Anterior cingulate cortex (tissue), 58 donors: Measurements from ENCODE around the gene IRS2.
"Not testable (repeated sequence)": the region's sequence is repeated elsewhere in the genome, so short reads cannot be mapped to it uniquely, and the experiment has no call there.

Source experiments
- DNase-seq, 58 donors: peaks; one replicate each; lab custom pipeline; 2025; lab: John Stamatoyannopoulos, UW

The IRS2 gene

DNA sequence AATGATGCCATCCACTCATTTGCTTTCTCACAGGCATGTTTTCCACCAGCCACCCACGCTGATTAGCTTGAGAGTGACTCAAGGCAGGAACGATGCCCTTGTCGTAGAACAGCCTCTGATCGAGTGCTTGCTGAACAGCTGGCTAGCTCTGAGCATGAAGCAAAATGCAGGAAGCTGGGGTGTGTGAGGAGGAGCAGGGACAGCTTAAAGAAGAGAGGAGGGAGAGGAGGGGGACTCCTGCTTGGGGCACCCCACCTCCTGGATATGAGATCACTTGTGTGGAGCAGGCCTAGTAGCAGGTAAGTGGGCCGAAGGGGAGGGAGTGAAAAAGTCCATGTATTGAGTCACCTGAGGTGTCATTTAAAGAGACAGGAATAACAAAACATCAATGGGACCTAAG lies 48.8 kb downstream of the IRS2 start:
- no peak for DNase-seq

DNA sequence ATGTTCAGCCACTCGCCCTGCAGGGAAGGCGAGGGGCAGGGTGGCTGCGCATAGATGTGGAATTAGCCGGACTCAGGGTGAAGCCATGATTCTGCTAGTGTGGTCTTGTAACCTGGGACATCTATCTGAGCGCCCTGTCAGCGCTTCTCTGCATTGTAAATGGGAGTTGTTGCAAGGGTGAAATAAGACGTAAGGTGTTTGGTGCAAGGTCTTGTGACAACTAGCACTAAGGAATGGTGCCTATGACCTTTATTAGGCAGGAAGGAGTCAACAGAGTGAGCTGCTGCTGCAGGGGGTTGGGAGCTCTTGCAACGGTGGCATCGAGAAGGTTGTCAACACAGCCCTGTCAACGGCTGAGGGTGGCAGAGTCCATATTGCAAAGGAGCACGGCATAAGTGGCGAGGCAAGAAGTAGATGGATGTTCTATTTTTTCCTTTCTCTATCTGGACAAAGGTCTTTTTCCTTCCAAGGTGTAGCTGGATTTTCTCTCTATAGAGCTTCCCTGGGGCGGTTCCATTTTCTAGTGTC lies 49.3 kb downstream of the IRS2 start:
- DNase-seq, result no peak

DNA sequence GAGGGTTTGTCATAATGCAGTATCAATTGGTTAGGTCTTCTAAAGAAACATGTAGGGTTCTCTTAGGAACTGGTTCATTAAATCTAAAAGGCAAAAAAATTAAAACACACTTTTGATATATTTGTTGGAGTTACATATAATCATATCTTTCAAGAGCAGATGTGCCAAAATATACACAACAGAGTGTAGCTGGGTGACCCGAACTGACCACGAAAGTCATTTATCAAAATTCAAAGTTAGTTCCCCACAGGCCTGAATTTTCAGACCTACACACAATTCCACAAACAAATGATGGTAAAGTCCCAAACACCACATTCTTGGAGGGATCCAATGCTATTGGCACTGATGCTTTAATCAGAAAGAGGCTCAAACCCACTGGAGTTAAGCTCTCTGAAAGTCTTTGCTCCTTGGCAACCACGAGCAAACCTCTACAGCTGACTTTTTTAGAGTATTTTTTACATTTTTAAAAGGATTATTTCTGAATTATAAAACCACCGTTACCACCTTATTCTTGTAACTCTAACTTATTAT lies 50.9 kb downstream of the IRS2 start:
- DNase-seq, result no peak

DNA sequence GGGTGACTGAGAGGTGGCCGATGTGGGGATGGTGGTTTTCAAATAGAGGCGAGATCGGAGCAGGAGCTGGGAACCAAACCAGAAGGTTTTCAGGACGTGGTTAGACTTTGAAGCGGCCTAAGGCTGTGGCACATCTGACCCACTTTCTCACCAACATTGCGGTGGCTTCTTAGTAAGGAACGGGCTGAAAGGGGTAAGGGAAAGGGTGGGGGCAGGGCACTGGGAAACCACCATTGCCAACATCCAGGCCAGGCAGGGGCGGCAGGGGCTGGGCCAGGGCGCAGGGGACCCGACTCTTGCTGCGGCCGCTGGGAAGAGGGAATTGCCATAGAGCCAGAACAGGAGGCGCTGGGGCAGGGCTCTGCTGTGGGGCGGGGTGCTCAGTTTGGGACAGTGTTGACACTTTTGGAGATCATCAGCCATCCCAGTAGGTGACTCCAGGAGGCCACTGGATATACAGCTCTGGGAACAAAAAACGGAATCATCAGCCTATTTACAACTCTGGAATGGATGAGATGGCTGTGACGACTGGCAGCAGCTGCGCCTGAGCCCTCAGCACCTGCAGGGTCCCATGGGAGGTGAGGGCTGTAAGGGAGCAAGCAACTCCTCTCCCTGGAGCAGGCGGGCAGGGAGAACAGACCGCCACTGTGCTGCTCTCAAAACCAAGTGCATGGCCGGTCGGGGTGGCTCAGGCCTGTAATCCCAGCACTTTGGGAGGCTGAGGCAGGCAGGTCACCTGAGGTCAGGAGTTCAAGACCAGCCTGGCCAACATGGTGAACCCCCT lies 52.2 kb downstream of the IRS2 start:
- peak in 13 of 58 donors; percentile 8 to 60 (median 28) for DNase-seq

DNA sequence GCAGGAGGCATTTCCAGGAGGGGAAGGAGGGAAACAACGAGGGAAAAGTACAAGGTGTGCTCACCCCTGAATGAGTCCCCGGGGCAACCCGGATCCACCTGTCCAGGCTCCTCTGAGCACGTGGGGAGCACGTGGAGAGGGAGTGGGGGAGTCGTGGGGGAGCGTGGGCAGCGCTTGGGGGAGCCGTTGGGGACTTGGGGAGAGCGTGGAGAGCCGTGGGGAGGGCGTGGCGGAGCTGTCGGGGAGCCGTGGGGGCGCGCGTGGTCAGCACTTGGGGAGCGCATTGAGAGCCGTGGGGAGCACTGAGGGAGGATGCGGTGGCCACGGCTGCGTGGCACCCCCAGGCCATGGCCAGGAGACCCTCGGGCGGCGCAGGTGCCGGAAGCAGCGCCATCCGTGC lies 52.8 kb downstream of the IRS2 start:
- DNase-seq, result no peak

DNA sequence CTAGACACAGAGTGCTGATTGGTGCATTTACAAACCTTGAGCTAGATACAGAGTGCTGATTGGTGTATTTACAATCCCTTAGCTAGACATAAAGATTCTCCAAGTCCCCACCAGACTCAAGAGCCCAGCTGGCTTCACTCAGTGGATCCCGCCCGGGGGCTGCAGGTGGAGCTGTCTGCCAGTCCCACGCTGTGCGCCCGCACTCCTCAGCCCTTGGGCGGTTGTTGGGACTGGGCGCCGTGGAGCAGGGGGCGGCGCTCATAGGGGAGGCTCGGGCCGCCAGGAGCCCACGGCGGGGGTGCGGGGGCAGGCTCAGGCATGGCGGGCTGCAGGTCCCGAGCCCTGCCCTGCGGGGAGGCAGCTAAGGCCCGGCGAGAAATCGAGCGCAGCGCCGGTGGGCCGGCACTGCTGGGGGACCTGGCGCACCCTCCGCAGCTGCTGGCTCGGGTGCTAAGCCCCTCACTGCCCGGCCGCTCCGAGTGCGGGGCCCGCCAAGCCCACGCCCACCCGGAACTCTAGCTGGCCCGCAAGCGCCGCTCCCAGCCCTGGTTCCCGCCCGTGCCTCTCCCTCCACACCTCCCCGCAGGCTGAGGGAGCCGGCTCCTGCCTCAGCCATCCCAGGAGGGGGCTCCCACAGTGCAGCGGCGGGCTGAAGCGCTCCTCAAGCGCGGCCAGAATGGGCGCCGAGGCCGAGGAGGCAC lies 53.8 kb downstream of the IRS2 start:
- DNase-seq, result not testable (repeated sequence)

DNA sequence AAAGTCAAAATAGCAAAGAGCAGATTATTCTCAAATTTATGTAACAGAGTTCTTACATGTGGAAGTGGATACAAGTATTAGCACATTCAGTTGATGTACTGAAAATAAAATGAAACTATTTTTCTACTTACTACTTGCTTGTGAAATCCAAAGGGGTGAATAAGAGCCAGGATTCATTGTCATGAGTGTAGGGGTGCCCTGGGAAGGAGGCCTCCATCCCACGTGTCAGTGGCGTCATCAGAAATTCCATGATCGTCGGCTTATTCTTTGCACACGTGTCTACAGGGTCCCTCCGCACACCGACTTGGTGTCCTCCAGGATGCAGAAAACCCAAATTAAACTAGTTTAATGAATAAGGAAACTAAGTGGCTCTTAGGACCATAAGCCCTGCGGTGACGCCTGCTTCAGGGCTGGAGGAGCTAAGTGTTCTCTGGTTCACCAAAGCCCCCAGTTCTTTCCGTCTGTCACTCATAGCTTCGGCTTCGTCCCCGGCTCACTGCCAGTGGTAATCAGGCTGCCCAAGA lies 55.5 kb downstream of the IRS2 start:
- DNase-seq, result no peak

DNA sequence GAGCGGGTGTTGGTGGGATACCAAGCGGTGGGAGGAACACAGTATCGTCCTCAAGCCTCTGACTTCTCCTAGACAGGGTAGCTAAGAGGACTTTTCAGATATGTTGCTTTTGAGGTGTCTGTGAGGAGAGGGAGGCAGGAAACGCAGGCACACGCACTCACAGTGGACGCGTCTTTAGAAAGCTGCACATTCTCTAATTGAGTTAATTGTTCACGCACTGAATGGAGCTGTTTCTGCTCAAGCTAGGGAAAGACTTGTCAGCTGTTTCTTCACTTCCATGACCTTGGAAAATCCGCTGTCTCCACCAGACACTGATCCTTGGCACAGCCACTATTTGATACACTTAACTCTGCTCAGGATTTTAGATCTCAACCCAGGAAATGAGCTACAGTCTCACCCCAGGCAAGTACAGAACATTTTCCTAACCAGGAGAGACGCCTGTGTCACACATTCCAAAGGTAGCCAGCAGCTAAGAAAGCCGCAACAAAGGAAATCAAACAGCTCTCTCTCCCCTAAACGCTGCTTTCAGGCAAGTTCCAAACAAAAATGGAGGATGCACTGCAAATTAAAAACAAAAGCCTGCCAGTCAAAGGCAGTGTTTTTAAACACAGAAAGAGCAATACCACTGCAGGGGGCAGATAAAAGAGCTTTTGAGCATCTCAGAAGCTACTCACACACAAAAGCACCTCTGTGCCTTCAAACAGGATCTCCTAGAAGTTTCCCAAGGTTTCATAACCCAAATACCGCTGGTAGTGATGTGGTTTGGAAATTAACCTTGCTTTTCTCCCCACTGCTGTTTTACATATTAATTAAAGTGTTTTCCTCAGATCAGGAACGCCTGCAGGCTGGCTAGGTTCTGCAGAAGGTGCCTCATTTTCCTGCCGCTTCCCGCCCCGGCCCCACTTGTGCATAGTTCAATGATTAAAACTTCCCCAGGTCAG lies 57.3 kb downstream of the IRS2 start:
- no peak for DNase-seq

DNA sequence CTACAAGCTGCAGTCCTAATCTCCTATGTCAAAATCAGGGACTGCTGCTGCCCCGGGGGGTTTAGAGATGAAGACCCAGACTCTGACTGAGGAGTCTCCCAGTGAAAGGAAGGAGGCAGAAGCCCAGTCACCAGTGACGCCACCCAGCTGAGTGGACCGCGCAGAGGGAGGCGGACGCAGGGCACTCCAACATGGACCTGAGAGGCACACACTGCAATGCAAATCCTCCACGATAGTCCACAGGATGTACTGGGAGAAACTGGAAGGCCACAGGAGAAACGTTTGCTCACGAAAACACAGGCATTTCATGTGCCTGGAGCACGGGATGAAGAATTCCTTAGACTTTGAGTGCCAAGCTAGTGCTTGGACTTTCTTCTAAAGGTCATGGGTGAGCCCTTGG lies 58.3 kb downstream of the IRS2 start:
- no peak for DNase-seq

DNA sequence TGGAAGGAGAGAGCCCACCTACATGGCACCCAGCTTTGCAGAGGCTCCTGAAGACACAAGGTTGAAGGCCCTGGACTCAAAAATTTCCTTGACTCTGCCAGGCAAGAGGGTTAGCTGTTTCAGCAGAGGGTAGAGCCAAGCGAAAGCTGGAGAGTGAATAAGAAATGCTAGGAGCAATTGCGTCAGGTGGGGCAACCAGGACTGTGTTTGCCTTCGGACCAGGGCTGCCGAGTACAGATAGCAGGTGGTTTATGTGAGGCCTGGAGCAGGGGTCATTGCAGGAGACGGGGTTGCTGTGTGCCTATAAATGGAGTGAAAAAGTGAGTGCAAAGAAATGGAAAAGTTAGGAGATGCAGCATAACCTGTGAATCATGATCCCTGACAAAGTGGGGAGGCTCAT lies 59.1 kb downstream of the IRS2 start:
- DNase-seq, result no peak

DNA sequence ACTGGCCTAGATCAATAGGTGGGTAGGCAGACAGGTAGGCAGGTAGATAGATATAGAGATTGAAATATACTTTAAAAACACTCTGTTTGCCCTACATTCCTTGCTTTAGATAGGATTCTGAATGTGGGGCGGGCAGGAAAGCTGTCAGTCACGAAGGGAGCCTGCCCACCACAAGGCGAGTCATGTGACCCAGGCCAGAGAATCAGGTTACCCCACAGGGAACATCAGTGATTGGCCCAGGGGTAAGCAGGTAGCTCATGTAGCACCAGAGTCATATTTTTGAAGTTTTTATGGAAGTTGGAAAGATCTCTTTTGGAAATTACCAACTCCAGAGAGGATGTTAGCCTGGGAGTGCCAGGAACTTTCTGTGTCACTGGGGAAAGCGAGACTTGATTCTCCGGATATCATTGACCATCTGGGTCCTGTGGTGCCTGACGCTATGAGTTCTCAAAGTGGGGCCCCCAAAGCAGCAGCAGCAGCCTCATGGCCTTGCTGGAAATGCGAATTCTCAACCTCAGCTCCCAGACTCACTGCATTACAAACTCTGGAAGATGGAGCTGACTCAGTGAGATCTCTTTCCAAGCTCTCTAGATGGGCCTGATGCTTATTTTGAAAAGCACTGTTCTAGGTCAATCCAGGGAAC lies 60.3 kb downstream of the IRS2 start:
- DNase-seq, result no peak

DNA sequence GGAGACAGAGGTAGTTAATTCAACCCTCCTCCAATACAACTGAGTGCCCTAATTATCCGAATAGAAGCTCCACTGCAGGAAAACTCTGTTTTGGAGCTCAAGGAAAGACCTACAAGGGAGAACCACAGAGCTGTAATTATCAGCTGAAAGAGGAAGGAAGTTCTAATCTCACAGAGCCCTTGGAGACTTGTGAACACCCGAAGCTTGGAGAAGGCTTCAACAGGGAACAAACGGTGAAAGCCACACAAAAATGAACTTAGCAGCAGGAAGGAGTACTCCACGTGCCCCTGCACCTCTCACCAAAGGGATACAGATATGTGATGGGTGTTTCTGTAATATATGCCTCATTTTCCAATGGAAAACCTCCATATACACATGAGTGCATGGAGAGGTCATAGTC lies 61.1 kb downstream of the IRS2 start:
- no peak for DNase-seq

DNA sequence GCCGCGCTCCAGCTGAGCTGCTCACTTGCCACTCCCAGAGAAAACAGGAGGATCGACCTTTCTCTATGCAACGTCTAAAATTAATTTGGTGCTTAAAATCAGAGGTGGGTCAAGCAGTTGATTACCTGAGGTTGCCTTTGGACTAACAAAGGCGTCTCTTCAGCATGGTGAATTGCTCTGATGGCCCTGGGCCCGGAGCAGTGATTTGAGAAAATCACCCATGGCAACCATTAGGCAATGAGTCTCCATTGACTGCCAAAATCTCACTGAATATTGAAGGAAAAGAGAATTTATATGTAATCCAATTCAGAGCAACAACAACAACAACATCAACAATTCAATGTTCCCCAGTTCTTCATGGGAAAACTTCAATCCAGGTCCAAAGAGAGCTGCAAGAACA lies 61.8 kb downstream of the IRS2 start:
- DNase-seq, result peak in 12 of 58 donors; percentile 6 to 61 (median 40)

DNA sequence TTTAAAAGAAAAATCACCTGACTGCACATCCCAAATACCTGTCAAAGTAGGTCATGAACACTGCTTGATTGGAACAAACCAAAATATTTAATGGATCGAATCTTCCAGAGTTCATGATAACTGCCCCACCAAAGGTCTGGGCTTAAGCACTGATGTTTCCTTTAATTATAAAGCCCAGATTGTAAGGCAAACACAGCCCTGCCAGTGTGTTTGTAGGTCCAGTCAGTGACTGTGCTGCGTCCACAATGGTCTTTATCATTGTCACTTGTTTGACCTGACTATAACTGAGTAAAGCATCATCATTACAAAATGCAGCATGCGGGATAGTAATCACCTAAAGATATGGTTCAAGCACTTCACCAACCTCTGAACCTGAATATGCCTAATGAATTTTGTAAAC lies 63.3 kb downstream of the IRS2 start:
- DNase-seq, result no peak

DNA sequence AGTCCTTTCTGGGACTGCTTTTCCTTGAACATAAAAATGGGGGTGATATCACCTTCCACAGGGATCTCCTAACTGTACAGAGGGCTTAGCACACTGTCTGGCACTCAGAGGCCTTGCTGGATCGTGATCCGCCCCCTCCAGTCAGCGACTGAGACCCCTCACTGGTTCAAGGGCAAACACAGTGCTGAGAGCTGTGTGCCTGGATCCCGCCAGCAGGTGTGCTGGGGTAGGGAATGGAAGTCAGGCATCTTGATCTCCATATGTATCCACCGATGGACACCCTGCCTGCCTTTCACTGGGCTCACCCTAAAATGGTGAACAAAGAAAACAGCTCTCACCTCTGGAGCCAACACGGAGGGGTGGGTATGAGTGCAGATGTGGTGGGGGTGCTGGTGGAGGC lies 64.3 kb downstream of the IRS2 start:
- no peak for DNase-seq

DNA sequence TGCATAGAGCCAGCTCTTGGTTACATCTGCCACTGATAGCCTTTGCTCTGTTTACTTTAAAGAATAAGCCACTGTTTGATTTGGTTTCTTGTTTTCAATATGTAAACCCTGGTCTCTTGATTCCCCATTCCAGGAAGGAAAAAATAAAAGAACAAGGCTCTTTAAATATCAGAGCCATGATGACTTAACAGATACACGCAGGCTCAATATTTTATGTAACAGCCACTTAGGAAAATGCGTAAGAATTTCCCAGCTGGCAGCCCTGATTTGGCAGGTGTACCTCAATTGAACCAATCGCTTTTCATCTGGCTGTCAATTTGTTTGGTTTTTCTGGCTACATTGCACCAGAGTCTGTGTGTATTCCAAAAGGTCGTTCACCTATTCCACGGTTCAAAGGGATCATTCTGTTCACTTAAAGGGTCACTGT lies 65.6 kb downstream of the IRS2 start:
- no peak for DNase-seq

DNA sequence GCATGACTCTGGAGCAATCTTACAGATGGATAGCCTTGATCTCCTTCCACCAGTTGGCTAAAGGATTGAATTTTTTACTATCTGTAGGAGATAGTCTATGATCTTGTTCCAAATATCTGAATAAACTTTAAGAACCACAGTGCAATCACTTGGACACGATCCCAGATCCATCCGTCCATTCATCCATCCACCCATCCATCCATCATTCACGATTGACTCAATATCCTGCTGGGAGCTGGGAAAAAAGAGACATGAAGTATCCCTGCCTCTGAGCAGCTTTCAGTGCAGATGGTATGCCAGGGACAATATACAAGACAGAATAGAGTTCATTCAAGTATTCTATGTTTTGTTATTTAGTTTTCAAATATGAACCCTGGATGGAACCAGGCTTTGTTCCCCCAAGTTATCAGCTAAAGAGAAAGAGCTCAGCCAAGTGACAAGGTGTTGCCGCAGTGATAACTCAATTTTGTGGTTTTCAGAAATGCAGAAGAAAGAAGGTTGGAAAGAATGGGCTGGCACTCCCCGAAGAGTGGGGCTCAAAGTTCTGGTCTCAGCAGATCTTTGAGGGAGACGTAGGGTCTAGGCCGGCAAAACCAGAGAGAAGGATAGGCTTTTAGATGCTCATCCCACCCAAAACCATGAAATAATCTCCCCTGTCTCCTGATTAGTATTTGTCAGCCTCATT lies 66.3 kb downstream of the IRS2 start:
- DNase-seq, result no peak

DNA sequence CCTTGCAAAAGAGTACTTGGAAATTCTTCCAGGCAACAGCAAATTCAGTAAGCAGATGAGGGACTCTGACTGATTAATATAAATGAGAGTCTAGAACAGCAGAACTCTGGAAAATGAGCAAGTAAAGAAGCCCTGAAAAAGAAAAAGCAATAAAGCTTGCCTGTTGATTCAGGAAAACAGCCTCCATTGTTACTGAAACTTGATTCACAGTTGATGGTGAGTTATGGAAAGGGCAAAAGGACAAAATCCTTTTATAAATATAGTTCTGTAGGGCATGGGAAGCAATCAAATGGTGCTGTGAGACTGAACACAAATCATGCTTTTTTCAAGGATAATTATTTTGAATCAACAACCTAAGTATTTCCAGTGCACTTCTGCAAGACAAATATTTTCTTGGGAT lies 67.7 kb downstream of the IRS2 start:
- no peak for DNase-seq

DNA sequence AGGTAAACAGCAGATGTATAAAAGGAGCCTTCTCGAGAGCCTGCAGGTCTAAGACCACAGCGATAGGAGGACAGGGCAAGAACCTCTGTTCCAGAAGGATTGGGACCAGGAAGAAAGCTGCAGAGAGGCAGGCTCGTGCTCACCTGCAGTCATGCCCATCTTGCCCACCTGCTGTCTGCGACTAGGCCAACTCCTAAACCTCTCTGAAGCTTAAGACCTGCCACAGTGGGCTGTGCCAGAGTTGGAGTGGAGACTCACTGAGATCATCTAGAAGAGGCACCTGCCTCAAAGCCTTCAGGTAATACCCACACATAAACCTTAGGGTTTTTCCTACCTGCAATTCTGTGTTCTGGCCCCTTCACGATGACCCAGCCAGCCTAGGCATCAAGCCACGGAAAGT lies 68.7 kb downstream of the IRS2 start:
- no peak for DNase-seq
